Colon (tissue), 2 donors: ENCODE data around the gene NAP1L5.

Source experiments
- FAIRE-seq: peaks from 2 replicates; lab custom pipeline; 2012; peaks lifted over from hg19 to GRCh38; lab: Jason Lieb, UNC
- donor health status: control.
- donor health status: control.

The NAP1L5 gene

GRCh38 chr4:88660446-88661294, 37.0 kb downstream of the NAP1L5 start:
- no peak for FAIRE-seq

- no peak for FAIRE-seq
Observed at GRCh38 chr4:88659890-88660208, 37.8 kb downstream of the NAP1L5 start.

GRCh38 chr4:88659055-88659889, 38.4 kb downstream of the NAP1L5 start:
- no peak for FAIRE-seq

- no peak for FAIRE-seq
Observed at GRCh38 chr4:88655226-88655625, 42.4 kb downstream of the NAP1L5 start.

GRCh38 chr4:88653371-88653946, 44.2 kb downstream of the NAP1L5 start:
- no peak for FAIRE-seq

- no peak for FAIRE-seq
Observed at GRCh38 chr4:88649716-88650115, 47.9 kb downstream of the NAP1L5 start.

GRCh38 chr4:88646528-88647280, 50.9 kb downstream of the NAP1L5 start:
- no peak for FAIRE-seq

GRCh38 chr4:88645994-88646393, 51.6 kb downstream of the NAP1L5 start:
- no peak for FAIRE-seq
